C4-2B (cell line): ENCODE data around the gene FHIT.

Experiments used
- ZFX ChIP-seq: fragments of 450-650 bp; IDR thresholded peaks from 2 replicates; pipeline ENCODE4 v1.6.1; 2017
- TF ChIP-seq, protein P1 (sequence below): fragments of 450-650 bp; conservative IDR thresholded peaks from 2 replicates; pipeline ENCODE4 v1.5.1; 2017; ENCODE audit warnings: mild to moderate bottlenecking

DNA sequence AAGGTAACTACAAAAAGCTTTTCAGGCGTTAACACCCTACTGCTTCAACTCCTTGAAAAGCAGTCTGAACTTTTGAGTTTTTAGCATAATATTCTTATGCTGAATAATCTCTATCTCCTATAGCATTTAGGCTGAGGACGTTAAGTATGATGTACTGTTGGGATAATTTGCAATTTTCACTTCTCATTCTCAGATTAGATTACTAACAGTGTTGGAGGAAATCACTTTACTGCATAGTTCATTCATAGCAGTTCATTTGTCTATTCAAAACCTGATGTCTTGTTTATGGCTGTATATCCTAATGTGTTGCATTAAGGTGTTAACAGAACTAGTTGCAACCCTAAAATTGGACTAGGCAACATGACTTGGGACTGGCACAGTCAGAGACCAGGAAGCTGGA is 983.1 kb downstream of the FHIT start:
- TF ChIP-seq, protein P1, sequence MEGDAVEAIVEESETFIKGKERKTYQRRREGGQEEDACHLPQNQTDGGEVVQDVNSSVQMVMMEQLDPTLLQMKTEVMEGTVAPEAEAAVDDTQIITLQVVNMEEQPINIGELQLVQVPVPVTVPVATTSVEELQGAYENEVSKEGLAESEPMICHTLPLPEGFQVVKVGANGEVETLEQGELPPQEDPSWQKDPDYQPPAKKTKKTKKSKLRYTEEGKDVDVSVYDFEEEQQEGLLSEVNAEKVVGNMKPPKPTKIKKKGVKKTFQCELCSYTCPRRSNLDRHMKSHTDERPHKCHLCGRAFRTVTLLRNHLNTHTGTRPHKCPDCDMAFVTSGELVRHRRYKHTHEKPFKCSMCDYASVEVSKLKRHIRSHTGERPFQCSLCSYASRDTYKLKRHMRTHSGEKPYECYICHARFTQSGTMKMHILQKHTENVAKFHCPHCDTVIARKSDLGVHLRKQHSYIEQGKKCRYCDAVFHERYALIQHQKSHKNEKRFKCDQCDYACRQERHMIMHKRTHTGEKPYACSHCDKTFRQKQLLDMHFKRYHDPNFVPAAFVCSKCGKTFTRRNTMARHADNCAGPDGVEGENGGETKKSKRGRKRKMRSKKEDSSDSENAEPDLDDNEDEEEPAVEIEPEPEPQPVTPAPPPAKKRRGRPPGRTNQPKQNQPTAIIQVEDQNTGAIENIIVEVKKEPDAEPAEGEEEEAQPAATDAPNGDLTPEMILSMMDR = no peak
- no peak for TF ChIP-seq ZFX
